ENCODE results near the gene KRT83. TPM values are rescaled to one million over a fixed set of nuclear protein-coding genes. Genes with fewer than 3 reads are reported as not detected.

The KRT83 gene
- total and polyA plus RNA-seq, 10 of the 15 experiments (the other 5 are each of a cell fraction or from before 2014, with no cell fraction given): not detected

- TF ChIP-seq ETV6 (conservative IDR thresholded peaks at IDR 0.05 in 1 of 2, IDR thresholded peaks at IDR 0.05 in 1 of 2; ENCODE audit: borderline replicate concordance in 1 of 2, low read depth in 1 of 2) (no peak), HCFC1 (IDR thresholded peaks at IDR 0.05; ENCODE audit: low read length) (no peak), ZZZ3 (IDR thresholded peaks at IDR 0.05; ENCODE audit: control insufficient read depth, insufficient read length, low read depth) (no peak), KDM1A (IDR thresholded peaks at IDR 0.05; ENCODE audit: borderline replicate concordance) (no peak), ZNF384 (IDR thresholded peaks at IDR 0.05; ENCODE audit: borderline replicate concordance, low read depth, low read length) (no peak), SPI1 (IDR thresholded peaks at IDR 0.05; ENCODE audit: borderline replicate concordance, insufficient read depth, low read depth, low read length) (no peak)
These were observed 48.6 kb upstream of the KRT83 start (continued) for GRCh38 chr12:52369809-52370208.

GRCh38 chr12:52369211-52369610 is 48.0 kb upstream of the KRT83 start:
- FAIRE-seq: no peak
- no peaks in the 10 kb centered on the region for H3K36me3 ChIP-seq (ENCODE audit: control insufficient read depth in 2 of 2, insufficient read depth in 2 of 2, low read length in 1 of 2)
- H3K79me2 ChIP-seq (ENCODE audit: control insufficient read depth, insufficient read depth, low read length): no peaks in the 10 kb centered on the region
- DNase-seq (ENCODE audit: low read depth, low spot score): no peak
- ATAC-seq: no peak
- H3K4me1 ChIP-seq (ENCODE audit: control insufficient read depth, insufficient read depth, low read length): no peaks in the 10 kb centered on the region
- SMC1A ChIA-PET (ENCODE audit: uncharacterized antibody, unreplicated experiment): no interaction called here
- H3K9me3 ChIP-seq (replicated peaks; ENCODE audit: control insufficient read depth, insufficient read depth, low read length): no peaks in the 10 kb centered on the region
- H3K27ac ChIP-seq (ENCODE audit: control insufficient read depth, insufficient read depth): no peak overlapping the region
- CTCF ChIA-PET: interaction anchor here (0.7 to 1.4 kb wide), 3 partner anchors 147 to 515 kb away, joined by 3 to 5 read pairs (median 5); no protein-coding TSS in a partner anchor
- intact Hi-C loops (cut with micrococcal nuclease; ENCODE audit: unreplicated experiment): no loop called here
- H3K4me2 ChIP-seq (ENCODE audit: control insufficient read depth, insufficient read depth): no peak overlapping the region
- no peak overlapping the region for H3K4me3 ChIP-seq
- H2AFZ ChIP-seq (ENCODE audit: control insufficient read depth, low read depth, low read length): no peak overlapping the region
- no peak overlapping the region for H3K9ac ChIP-seq (ENCODE audit: control insufficient read depth, insufficient read depth, low read length)
- RAD21 ChIA-PET (ENCODE audit: unreplicated experiment): no interaction called here
- BruUV-seq (replicated peaks): no TSS peak
- POLR2A ChIA-PET: no interaction called here
- H4K20me1 ChIP-seq (ENCODE audit: control insufficient read depth, insufficient read depth): no peaks in the 10 kb centered on the region
- H3K27me3 ChIP-seq (replicated peaks in 1 of 2; ENCODE audit: control insufficient read depth in 2 of 2, insufficient read depth in 2 of 2, low read length in 1 of 2): peaks cover 2 to 4% of the 10 kb centered on the region in 2 experiments; a peak in 3 of 4 replicates
- in situ Hi-C loops (cut with MboI): no loop called here
- WGBS (ENCODE audit: insufficient coverage, insufficient replicate concordance, low lambda C conversion rate, missing lambda C conversion rate): 0% methylated on average over 3 of the region's 3 CpGs
- no peak for TF ChIP-seq MTA2 (IDR thresholded peaks at IDR 0.05; ENCODE audit: low read depth)
- TF ChIP-seq NFYA (IDR thresholded peaks at IDR 0.05; ENCODE audit: borderline replicate concordance, low read depth, low read length): no peak
- TF ChIP-seq SUZ12 (IDR thresholded peaks at IDR 0.05; ENCODE audit: unreplicated experiment): no peak
- TF ChIP-seq TAF1 (IDR thresholded peaks at IDR 0.05; ENCODE audit: borderline replicate concordance, low read depth, low read length): no peak
- no peak for TF ChIP-seq FOXM1 (IDR thresholded peaks at IDR 0.05; ENCODE audit: low read depth, low read length)
- no peak for TF ChIP-seq FOS (IDR thresholded peaks at IDR 0.05; ENCODE audit: borderline replicate concordance, extremely low read depth, insufficient read length)
- TF ChIP-seq NR2C2 (IDR thresholded peaks at IDR 0.05; ENCODE audit: borderline replicate concordance, control insufficient read depth, insufficient read length, low read depth): no peak
- TF ChIP-seq EZH2 (IDR thresholded peaks at IDR 0.05; ENCODE audit: borderline replicate concordance, control insufficient read depth, low read depth, low read length): no peak
- TF ChIP-seq ZNF217 (IDR thresholded peaks at IDR 0.05): no peak
- TF ChIP-seq RELB (IDR thresholded peaks at IDR 0.05; ENCODE audit: low read depth): no peak
- no peak for TF ChIP-seq ZSCAN29 (IDR thresholded peaks at IDR 0.05)
- TF ChIP-seq NKRF (conservative IDR thresholded peaks at IDR 0.05): no peak
- TF ChIP-seq SPI1 (IDR thresholded peaks at IDR 0.05; ENCODE audit: borderline replicate concordance, insufficient read depth, low read depth, low read length): no peak

Measured in GM12878 (cell line).